OCI-LY7 (cell line): ENCODE data around the gene GRID1.

Experiments
- EZH2phosphoT487 ChIP-seq: fragments of 200-600 bp; sonication (generic); IDR thresholded peaks from 2 replicates; pipeline ENCODE4 v1.6.1; 2018; ENCODE audit warnings: low read depth, borderline replicate concordance, mild to moderate bottlenecking, mixed run types, antibody characterized with exemption, low read length, moderate library complexity, mixed read lengths
- TF ChIP-seq, protein P1 (sequence below): fragments of 200-600 bp; sonication (generic); conservative IDR thresholded peaks from 2 replicates; pipeline ENCODE4 v1.5.1; 2014; ENCODE audit warnings: mild to moderate bottlenecking, antibody characterized with exemption, low read length, moderate library complexity, mixed read lengths

DNA sequence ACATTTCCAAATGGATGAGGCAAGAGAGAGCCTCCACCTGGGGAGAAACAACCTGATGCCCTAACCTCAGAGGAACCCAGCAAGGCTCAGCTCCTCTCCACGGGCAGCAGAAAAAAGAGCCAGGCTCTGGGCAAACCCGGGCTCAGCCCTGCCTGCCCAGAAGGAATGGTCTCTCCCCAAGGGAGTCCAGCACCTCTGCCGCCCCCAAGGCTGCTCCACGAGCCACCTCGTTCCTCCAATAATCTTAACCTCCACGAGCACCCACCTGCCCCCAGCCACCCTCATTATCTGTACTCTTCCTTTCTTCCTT, 154.2 kb downstream of the GRID1 start:
- TF ChIP-seq, protein P1, sequence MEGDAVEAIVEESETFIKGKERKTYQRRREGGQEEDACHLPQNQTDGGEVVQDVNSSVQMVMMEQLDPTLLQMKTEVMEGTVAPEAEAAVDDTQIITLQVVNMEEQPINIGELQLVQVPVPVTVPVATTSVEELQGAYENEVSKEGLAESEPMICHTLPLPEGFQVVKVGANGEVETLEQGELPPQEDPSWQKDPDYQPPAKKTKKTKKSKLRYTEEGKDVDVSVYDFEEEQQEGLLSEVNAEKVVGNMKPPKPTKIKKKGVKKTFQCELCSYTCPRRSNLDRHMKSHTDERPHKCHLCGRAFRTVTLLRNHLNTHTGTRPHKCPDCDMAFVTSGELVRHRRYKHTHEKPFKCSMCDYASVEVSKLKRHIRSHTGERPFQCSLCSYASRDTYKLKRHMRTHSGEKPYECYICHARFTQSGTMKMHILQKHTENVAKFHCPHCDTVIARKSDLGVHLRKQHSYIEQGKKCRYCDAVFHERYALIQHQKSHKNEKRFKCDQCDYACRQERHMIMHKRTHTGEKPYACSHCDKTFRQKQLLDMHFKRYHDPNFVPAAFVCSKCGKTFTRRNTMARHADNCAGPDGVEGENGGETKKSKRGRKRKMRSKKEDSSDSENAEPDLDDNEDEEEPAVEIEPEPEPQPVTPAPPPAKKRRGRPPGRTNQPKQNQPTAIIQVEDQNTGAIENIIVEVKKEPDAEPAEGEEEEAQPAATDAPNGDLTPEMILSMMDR: no peak
- no peak for TF ChIP-seq EZH2phosphoT487
